Measurements from ENCODE around the gene HNF1A.

DNA sequence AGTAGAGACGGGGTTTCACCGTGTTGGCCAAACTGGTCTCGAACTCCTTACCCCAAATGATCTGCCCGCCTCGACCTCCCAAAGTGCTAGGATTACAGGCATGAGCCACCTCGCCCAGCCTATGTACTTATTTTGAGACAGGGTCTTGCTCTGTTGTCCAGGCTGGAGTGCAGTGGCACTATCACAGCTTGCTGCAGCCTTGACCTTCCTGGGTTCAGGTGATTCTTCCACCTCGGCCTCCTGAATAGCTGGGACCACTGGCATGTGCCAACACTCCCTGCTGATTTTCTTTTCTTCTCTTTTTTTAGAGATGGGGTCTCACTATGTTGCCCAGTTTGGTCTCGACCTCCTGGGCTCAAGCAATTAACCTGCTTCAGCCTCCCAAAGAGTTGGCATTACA is 14.0 kb upstream of the HNF1A start:
- TF ChIP-seq, protein P1, sequence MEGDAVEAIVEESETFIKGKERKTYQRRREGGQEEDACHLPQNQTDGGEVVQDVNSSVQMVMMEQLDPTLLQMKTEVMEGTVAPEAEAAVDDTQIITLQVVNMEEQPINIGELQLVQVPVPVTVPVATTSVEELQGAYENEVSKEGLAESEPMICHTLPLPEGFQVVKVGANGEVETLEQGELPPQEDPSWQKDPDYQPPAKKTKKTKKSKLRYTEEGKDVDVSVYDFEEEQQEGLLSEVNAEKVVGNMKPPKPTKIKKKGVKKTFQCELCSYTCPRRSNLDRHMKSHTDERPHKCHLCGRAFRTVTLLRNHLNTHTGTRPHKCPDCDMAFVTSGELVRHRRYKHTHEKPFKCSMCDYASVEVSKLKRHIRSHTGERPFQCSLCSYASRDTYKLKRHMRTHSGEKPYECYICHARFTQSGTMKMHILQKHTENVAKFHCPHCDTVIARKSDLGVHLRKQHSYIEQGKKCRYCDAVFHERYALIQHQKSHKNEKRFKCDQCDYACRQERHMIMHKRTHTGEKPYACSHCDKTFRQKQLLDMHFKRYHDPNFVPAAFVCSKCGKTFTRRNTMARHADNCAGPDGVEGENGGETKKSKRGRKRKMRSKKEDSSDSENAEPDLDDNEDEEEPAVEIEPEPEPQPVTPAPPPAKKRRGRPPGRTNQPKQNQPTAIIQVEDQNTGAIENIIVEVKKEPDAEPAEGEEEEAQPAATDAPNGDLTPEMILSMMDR (IDR thresholded peaks at IDR 0.05) = no peak
- no peak for TF ChIP-seq POLR2A (IDR thresholded peaks at IDR 0.05)

All from right lobe of liver (tissue), 4 donors.